HT-29 (cell line): ENCODE measurements around the gene TRIM41. TPM values are rescaled to one million over a fixed set of nuclear protein-coding genes. Genes with fewer than 3 reads are reported as not detected.
"Not testable (repeated sequence)": the region's sequence is repeated elsewhere in the genome, so short reads cannot be mapped to it uniquely, and the experiment has no call there.

Source experiments
- DNase-seq: peaks from one replicate; pipeline ENCODE4 v3.0.0-alpha.2; 2015; ENCODE audit warnings: low spot score
- total RNA-seq: library from RNA; depleted of rRNA; stranded (reverse); fragments of >200 nt; shearing (Covaris generic); gene quantifications from 2 replicates; pipeline ENCODE4 v1.2.3, GENCODE V29; 2014

The TRIM41 gene
- total RNA-seq, 1 experiment from 2014 or later: 37.9 TPM

- DNase-seq: no peak
Measured at GRCh38 chr5:181248277-181248676, 25.2 kb downstream of the TRIM41 start.

DNA sequence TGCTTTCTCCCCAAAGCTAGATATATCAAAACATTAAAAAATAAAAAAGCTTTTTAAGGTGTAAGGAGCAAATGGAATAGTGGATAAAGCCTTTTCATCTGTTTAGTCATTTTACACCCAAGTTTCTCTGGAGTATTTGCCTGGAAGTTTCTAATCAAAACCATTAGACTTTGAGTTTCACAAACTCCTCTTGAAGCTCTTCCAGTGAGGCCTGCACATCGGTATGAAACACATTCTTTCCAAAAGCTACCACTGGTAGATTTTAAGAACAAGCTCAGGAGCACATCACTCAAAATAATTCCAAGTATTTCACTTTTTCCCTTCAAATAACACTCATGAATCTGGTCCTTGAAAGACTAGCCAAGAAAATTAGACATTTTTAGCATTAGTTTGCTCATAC is 32.2 kb downstream of the TRIM41 start:
- DNase-seq: no peak

DNA sequence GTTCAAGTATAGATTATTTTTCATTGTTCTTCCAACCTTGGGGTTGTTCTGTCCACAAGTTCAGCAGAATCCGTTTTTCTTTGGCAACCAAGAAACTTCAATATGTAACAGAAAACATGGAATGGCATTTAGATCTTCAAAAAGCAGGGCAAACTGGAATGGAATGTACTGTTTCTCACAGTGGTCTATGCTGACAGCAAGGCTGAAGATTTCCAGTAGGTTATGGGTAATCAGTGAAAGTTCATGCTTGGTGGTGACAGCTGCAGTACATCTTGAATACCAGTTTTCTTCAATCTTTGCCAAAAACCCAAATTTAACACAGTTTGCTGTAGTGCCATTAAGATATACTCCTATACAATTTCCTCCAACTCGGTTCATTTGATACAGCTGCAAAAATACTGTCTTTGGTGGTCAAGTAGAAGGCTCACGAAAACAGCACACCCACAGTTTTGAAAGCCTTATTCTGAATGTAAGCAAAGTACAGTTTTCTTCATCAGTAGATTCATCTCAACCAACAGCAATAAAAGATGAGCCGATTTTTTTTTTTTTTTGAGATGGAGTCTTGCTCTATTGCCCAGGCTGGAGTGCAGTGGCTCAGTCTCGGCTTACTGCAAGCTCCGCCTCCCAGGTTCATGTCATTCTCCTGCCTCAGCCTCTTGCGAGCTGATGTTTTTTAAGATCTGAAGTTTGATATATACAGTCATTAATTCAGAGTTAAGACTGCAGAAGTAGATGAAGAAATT is 32.9 kb downstream of the TRIM41 start:
- DNase-seq: no peak

DNA sequence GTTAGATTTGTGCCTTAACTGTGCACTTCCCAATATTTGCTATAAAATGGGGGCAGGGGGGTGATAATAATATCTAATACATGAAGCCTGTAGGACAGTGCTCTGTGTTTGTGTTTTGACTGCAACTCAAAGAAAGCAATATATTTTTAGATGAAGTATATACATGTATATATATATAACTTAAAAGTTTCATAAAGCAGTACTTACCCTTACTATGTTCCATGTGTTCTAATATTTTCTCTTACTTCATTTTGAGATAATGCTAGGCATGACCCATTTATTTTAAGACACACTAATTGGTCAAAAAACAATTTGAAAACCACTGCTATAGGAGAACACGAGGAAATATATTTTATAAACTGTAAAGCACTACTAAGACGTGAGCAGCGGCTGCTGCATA is 35.5 kb downstream of the TRIM41 start:
- no peak for DNase-seq

GRCh38 chr5:181259283-181259682 is 36.2 kb downstream of the TRIM41 start:
- peak; percentile 28 for DNase-seq

GRCh38 chr5:181259974-181260719 is 37.1 kb downstream of the TRIM41 start:
- DNase-seq: peak; percentile 28

GRCh38 chr5:181260720-181261319 is 37.7 kb downstream of the TRIM41 start, which contains the start of gene TRIM52:
TSS of gene TRIM52 (minus strand) at chr5:181261143. CDS start at chr5:181260813, 330 bp downstream.
- peak; percentile 92 for DNase-seq

DNA sequence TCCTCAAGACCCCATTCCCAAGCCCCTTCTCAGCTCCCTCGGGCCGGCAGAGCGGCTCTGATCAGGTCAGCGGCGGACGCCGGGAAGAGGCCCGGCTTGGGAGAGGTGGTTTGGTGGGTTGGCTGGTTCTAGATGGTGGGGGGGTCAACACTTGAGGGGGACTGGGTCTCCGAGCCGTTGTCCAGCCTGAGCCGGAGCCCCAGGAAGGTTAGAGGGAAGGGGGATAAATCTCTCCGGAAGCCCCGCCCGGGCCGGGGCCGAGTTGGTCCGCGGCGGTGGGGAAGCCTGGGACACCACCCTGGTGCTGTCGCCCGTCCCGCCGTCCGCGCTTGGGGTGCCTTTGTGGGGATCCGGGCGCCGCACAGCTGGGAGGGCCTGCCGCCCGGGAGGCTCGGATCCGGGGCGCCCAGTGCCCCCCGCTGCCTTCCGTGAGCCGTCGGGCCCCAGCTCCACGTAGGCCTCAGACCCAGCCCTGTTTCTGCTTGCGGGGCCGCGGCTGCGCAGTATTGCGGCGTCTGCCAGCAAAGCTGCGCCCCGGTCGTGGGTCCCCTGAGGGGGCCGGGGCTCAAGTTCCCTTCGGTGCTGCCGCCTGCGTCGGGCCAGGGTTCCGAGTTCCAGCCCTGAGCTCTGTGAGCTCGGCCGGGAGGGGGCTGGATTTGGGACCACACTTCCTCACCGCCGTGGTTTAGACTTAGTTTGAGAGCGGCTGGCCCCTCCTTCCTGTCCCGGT is 38.4 kb downstream of the TRIM41 start:
- DNase-seq: peak; percentile 65

DNA sequence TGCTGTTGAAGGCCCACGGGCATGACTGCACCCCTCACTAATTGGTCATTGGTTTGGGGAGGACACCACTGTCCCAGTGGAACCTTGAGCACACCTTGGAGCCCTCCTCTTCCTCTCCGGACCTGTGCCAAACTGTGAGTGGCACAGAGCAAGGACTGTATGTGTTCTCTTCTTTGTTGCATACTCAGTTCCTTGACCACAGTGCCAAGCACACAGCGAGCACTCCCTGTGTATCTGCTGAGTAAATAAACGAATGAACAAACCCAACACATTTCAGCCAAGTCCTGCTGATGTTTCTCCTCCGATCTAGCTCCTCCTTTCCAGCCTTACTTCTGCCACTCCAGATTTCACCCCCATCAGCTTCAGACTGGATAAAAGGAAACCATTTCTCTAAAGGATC is 40.6 kb downstream of the TRIM41 start:
- no peak for DNase-seq

DNA sequence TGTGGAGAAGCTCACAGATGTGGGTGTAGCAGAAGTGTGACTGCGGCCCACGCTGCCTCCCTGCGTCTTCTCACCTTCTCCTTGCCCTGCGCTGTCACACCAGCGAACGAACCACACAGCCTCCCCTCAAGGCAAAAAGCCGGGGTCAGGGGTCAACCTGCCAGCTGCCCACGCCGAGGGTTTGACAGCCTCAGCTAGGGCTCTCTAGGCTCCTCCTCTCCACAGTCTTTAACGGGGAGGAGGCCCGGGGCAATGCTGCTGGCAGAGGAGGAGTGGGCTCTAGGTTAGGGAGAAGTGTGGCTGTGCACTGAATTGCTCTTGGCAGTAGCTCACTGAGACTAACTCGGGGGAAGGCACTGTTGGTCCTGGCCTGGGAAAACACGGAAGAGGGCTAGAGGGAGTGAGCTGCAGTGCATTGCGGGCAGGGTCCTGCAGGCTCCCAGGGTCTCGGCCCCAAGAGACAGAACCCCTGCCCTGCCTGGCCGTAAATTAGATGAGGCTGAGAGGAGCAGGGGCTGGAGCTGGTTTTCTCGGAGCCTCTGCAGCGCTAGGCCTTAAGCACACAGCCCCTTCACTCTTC is 42.1 kb downstream of the TRIM41 start:
- DNase-seq: no peak

GRCh38 chr5:181267291-181267904 is 44.3 kb downstream of the TRIM41 start:
- peak; percentile 61 for DNase-seq

DNA sequence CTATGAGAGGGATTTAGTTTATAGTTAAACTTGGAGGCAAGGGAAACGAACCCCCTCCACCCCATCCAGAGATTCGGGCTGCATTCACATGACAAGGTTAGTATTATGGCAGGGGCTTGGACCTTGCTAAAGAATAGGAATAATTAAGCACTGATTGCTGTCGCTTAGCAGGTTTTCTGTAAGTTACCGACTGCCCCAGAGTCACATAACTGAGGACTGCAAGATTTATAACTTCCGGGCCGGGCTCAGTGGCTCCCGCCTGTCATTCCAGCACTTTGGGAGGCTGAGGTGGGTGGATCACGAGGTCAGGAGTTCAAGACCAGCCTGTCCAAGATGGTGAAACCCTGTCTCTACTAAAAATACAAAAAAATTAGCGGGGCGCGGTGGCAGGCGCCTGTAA is 44.8 kb downstream of the TRIM41 start:
- peak; percentile 18 for DNase-seq

GRCh38 chr5:181271081-181271480 is 48.0 kb downstream of the TRIM41 start:
- DNase-seq: no peak

DNA sequence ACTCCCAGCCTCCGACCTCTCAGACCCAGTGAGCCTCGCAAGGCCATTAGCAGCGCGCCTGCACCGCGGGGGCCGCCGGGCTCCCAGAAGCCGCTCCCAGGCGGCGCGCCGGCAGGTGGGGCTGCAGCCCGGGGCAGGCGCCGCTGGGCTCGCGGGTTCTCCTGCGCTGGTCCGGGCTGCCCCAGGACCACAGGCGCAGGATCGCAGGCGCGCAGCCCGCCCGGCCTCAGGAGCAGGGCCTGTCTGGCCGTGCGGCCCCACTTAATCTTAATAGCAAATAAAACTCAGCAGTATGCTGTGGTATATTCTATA is 50.3 kb downstream of the TRIM41 start:
- not testable (repeated sequence) for DNase-seq

- no peak for DNase-seq
Measured at GRCh38 chr5:181280251-181280762, 57.2 kb downstream of the TRIM41 start.

GRCh38 chr5:181281077-181281983 is 58.2 kb downstream of the TRIM41 start:
- no peak for DNase-seq

DNA sequence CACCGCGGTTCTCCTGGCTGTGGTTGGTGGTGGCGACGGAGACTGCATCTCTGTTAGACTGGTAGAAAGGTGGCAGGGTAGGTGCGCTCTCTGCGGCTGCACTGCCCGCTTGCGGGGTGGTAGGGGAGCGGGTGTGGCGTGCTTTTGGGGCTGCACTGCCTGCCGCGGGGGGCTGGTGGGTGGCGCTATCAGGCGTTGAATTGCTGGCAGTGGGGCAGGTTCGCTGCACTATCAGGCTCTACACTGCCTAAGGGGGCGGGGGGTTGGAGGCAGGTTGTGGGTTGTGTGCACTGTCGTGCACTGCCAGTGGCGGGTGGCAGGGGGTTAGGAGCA is 58.9 kb downstream of the TRIM41 start:
- no peak for DNase-seq

GRCh38 chr5:181282415-181282814 is 59.3 kb downstream of the TRIM41 start:
- DNase-seq: not testable (repeated sequence)

DNA sequence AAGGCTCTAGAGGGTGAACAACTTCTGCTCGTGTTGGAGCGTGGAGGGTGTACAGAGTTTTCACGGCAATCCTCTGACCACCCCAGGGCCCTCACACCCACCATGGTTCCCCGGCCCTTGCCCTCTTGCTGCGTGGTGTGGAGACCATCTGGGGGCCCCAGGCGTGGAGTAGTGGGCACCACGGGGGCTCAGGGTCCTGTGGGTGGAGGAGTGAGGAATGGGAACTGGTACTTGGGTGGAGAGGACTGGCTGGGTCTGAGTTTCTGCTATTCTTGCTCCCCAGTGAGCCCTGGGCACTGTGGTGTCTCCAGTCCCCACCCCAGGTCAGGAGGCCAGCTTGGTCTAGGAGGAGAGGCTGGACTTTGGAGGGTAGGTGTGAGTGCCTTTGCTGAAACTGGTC is 59.8 kb downstream of the TRIM41 start:
- no peak for DNase-seq

GRCh38 chr5:181283347-181283746 is 60.3 kb downstream of the TRIM41 start:
- DNase-seq: no peak
